ENCODE measurements around the gene PEMT. TPM values are rescaled to one million over a fixed set of nuclear protein-coding genes. Genes with fewer than 3 reads are reported as not detected.

PEMT gene
- total RNA-seq, 2 experiments from 2014 or later: 30.4 to 32.3 TPM

DNA sequence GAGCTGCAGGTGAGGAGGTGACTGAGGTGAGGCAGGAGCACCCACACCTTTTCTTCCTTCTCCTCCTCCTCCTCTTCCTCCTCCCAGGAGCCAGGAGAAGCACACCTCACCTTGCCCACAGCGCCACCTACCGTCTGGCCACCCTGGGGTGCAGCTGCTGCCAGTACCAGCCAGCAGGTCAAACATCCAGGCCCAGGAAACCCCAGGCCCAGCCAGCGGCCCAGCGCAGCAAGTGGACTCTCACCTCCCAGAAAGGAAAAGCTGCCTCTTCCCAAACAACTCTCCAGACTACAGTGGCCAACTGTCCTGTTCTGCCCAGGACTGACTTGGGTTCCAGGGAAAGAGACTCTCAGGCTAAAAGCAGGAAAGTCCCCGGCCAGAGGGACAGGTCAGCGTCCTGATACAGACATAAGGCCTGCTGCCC lies 22.7 kb downstream of the PEMT start:
- DNase-seq (peak; percentile 84), ATAC-seq (peak; percentile 71)
- intact Hi-C loops (cut with DNase I, micrococcal nuclease): loop anchor here (1.0 to 5.0 kb wide), 3 partner anchors 72 to 213 kb away; partner anchors contain the start of gene RASD1 (in 2 of the 2)
- H3K27me3 Mint-ChIP-seq: no peaks in the 10 kb centered on the region
- H3K4me1 Mint-ChIP-seq: no peaks in the 10 kb centered on the region
- H3K9me3 Mint-ChIP-seq (ENCODE audit: low read depth): no peaks in the 10 kb centered on the region
- no peaks in the 10 kb centered on the region for H3K36me3 Mint-ChIP-seq (ENCODE audit: low read depth)
- no peak overlapping the region for H3K27ac Mint-ChIP-seq
- ChIA-PET POLR2A (no interaction called here), CTCF (interaction anchor here (0.6 to 2.4 kb wide), 8 partner anchors 11 to 481 kb away, joined by 3 to 12 read pairs (median 4); partner anchors contain the start of gene PEMT)
- H3K4me3 Mint-ChIP-seq: no peak overlapping the region

- ATAC-seq: no peak
- ChIA-PET POLR2A (no interaction called here), CTCF (interaction anchor here (0.6 to 2.4 kb wide), 8 partner anchors 9 to 213 kb away, joined by 3 to 12 read pairs (median 4); no protein-coding TSS in a partner anchor)
- no peak overlapping the region for H3K4me3 Mint-ChIP-seq
- H3K27me3 Mint-ChIP-seq: no peaks in the 10 kb centered on the region
- H3K4me1 Mint-ChIP-seq: no peaks in the 10 kb centered on the region
- H3K36me3 Mint-ChIP-seq (ENCODE audit: low read depth): no peaks in the 10 kb centered on the region
- no peaks in the 10 kb centered on the region for H3K9me3 Mint-ChIP-seq (ENCODE audit: low read depth)
- DNase-seq: no peak
- no peak overlapping the region for H3K27ac Mint-ChIP-seq
- intact Hi-C loops (cut with DNase I, micrococcal nuclease): loop anchor here (1.0 to 5.0 kb wide), 3 partner anchors 71 to 212 kb away; partner anchors contain the start of gene RASD1 (in 2 of the 2)
Measured at GRCh38 chr17:17567631-17568030, 23.9 kb downstream of the PEMT start.

GRCh38 chr17:17566896-17567513 lies 24.5 kb downstream of the PEMT start:
- Mint-ChIP-seq H3K27me3 (no peaks in the 10 kb centered on the region), H3K4me1 (no peaks in the 10 kb centered on the region), H3K36me3 (ENCODE audit: low read depth) (no peaks in the 10 kb centered on the region), H3K9me3 (ENCODE audit: low read depth) (no peaks in the 10 kb centered on the region), H3K27ac (no peak overlapping the region), H3K4me3 (no peak overlapping the region)
- ChIA-PET CTCF (interaction anchor here (0.7 to 2.4 kb wide), 5 partner anchors 8 to 514 kb away, joined by 3 to 12 read pairs (median 4); no protein-coding TSS in a partner anchor), POLR2A (no interaction called here)
- DNase-seq: no peak
- intact Hi-C loops (cut with DNase I, micrococcal nuclease): loop anchor here in 1 of 2 experiments (5.0 kb wide), 1 partner anchor 210 kb away; no protein-coding TSS in a partner anchor
- ATAC-seq: no peak

GRCh38 chr17:17565471-17566339 lies 25.8 kb downstream of the PEMT start:
- H3K27me3 Mint-ChIP-seq: no peaks in the 10 kb centered on the region
- no peaks in the 10 kb centered on the region for H3K36me3 Mint-ChIP-seq (ENCODE audit: low read depth)
- H3K4me1 Mint-ChIP-seq: no peaks in the 10 kb centered on the region
- H3K9me3 Mint-ChIP-seq (ENCODE audit: low read depth): no peaks in the 10 kb centered on the region
- H3K27ac Mint-ChIP-seq: no peak overlapping the region
- H3K4me3 Mint-ChIP-seq: no peak overlapping the region
- ChIA-PET POLR2A (interaction anchor here (0.6 kb wide), 1 partner anchor 69 kb away, joined by 4 read pairs; the partner anchor contains the start of gene RASD1), CTCF (interaction anchor here (0.6 to 2.0 kb wide), 4 partner anchors 10 to 516 kb away, joined by 3 to 4 read pairs (median 4); no protein-coding TSS in a partner anchor)
- ATAC-seq: no peak
- DNase-seq: no peak
- intact Hi-C loops (cut with DNase I, micrococcal nuclease): loop anchor here in 1 of 2 experiments (5.0 kb wide), 1 partner anchor 208 kb away; no protein-coding TSS in a partner anchor

DNA sequence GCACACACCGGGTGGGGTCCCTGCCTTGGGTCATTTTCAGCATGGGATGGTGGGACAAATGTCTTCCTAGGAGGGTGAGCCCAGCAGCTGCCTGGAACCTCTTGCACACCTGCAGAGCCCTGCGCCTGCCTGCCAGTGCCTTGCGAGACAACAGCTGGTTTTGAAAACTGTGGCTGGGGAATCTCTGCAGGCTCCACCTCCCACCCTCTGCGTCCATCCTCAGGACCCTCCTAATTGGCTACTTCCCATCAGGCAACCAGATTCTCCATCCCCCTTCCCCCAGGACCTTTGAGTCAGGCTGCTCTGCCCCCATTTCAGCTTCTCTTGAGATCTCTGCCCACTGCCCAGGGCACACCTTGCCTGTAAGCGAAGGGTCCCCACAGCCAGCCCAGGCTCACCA lies 26.6 kb downstream of the PEMT start:
- no peak overlapping the region for H3K4me3 Mint-ChIP-seq
- ATAC-seq: no peak
- ChIA-PET POLR2A (interaction anchor here (0.6 kb wide), 1 partner anchor 68 kb away, joined by 4 read pairs; the partner anchor contains the start of gene RASD1), CTCF (interaction anchor here (2.0 kb wide), 1 partner anchor 68 kb away, joined by 4 read pairs; no protein-coding TSS in a partner anchor)
- H3K9me3 Mint-ChIP-seq (ENCODE audit: low read depth): no peaks in the 10 kb centered on the region
- H3K27me3 Mint-ChIP-seq: no peaks in the 10 kb centered on the region
- no peaks in the 10 kb centered on the region for H3K36me3 Mint-ChIP-seq (ENCODE audit: low read depth)
- intact Hi-C loops (cut with DNase I, micrococcal nuclease): loop anchor here in 1 of 2 experiments (5.0 kb wide), 1 partner anchor 208 kb away; no protein-coding TSS in a partner anchor
- no peak overlapping the region for H3K27ac Mint-ChIP-seq
- DNase-seq: no peak
- H3K4me1 Mint-ChIP-seq: no peaks in the 10 kb centered on the region

- ChIA-PET POLR2A (no interaction called here), CTCF (no interaction called here)
- Mint-ChIP-seq H3K27ac (no peak overlapping the region), H3K36me3 (ENCODE audit: low read depth) (no peaks in the 10 kb centered on the region), H3K4me1 (no peaks in the 10 kb centered on the region), H3K4me3 (no peak overlapping the region), H3K9me3 (ENCODE audit: low read depth) (no peaks in the 10 kb centered on the region), H3K27me3 (no peaks in the 10 kb centered on the region)
- no peak for DNase-seq
- no peak for ATAC-seq
- intact Hi-C loops (cut with DNase I, micrococcal nuclease): no loop called here
Measured at GRCh38 chr17:17564323-17564722, 27.2 kb downstream of the PEMT start.

DNA sequence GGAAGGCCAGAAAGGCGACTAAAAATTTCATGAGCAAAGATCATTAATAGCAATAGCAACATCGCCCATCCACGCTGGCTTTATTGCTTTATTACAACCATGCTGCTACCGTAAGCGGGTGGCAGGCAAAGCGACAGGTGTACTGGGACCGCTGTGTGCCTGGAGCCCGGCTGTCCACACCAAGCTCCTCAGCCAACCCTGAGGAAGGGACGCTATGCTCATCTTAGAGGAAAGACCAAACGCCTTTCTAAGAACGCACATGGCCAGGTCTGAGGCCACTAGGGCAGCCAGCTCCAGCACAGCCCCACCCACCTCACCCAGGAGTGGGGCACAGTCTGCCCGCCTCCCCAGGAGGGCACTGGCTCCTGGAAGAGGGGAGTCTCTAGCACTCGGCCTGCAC lies 28.0 kb downstream of the PEMT start:
- intact Hi-C loops (cut with DNase I, micrococcal nuclease): no loop called here
- DNase-seq (no peak), ATAC-seq (no peak)
- H3K9me3 Mint-ChIP-seq (ENCODE audit: low read depth): no peaks in the 10 kb centered on the region
- no peak overlapping the region for H3K4me3 Mint-ChIP-seq
- H3K36me3 Mint-ChIP-seq (ENCODE audit: low read depth): no peaks in the 10 kb centered on the region
- no peak overlapping the region for H3K27ac Mint-ChIP-seq
- H3K27me3 Mint-ChIP-seq: no peaks in the 10 kb centered on the region
- POLR2A ChIA-PET: no interaction called here
- H3K4me1 Mint-ChIP-seq: no peaks in the 10 kb centered on the region
- CTCF ChIA-PET: no interaction called here

GRCh38 chr17:17562146-17562511 lies 29.4 kb downstream of the PEMT start:
- Mint-ChIP-seq H3K4me1 (no peaks in the 10 kb centered on the region), H3K4me3 (no peak overlapping the region), H3K36me3 (ENCODE audit: low read depth) (no peaks in the 10 kb centered on the region), H3K9me3 (ENCODE audit: low read depth) (no peaks in the 10 kb centered on the region), H3K27ac (no peak overlapping the region), H3K27me3 (no peaks in the 10 kb centered on the region)
- intact Hi-C loops (cut with DNase I, micrococcal nuclease): no loop called here
- ATAC-seq (no peak), DNase-seq (no peak)
- CTCF ChIA-PET: no interaction called here
- POLR2A ChIA-PET: no interaction called here

DNA sequence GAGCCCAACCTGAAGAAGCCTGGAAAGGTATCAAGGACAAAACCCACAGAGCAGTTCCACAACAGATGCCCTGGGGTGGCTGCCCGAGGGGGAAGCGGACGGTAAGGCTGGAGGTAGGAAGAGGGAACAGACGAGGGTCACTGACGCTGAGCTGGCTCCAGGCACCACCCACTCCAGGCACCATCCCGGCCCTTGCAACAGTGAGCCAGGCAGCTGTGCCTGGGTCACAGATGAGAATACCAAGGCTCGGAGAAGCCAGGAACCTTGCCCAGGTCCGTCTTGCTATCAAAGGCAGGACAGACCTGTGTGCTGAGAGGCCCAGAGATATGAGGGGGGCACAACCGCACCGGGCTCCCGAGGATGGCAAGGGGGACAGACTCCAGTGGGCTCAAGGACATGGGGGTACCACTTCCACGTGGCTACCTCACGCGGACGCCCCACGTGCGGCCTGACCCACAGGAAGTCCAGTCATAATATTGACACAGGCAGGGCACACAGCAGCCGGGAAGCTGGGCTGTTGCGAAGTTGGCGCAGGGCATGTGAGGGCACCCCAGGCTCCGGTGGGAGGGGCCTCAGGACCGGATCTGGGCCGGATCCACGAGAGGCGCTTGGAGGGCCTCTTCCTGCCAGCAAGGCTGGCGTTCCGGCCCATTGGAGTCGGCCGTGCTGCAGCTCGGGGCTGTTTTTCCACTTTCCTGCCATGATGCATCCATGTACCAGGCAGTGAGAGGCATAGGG lies 29.9 kb downstream of the PEMT start:
- Mint-ChIP-seq H3K27me3 (no peaks in the 10 kb centered on the region), H3K4me1 (no peaks in the 10 kb centered on the region), H3K9me3 (ENCODE audit: low read depth) (no peaks in the 10 kb centered on the region), H3K36me3 (ENCODE audit: low read depth) (no peaks in the 10 kb centered on the region), H3K4me3 (no peak overlapping the region), H3K27ac (no peak overlapping the region)
- ChIA-PET CTCF (no interaction called here), POLR2A (no interaction called here)
- ATAC-seq (no peak), DNase-seq (no peak)
- intact Hi-C loops (cut with DNase I, micrococcal nuclease): no loop called here

GRCh38 chr17:17560975-17561374 lies 30.5 kb downstream of the PEMT start:
- ChIA-PET CTCF (interaction anchor here (0.7 kb wide), 1 partner anchor 1137 kb away, joined by 4 read pairs; no protein-coding TSS in a partner anchor), POLR2A (no interaction called here)
- intact Hi-C loops (cut with DNase I, micrococcal nuclease): no loop called here
- ATAC-seq: no peak
- Mint-ChIP-seq H3K27me3 (no peaks in the 10 kb centered on the region), H3K36me3 (ENCODE audit: low read depth) (no peaks in the 10 kb centered on the region), H3K27ac (no peak overlapping the region), H3K4me3 (no peak overlapping the region), H3K4me1 (no peaks in the 10 kb centered on the region), H3K9me3 (ENCODE audit: low read depth) (no peaks in the 10 kb centered on the region)
- DNase-seq: no peak

- CTCF ChIA-PET: interaction anchor here (0.7 kb wide), 1 partner anchor 1136 kb away, joined by 4 read pairs; no protein-coding TSS in a partner anchor
- no peak overlapping the region for H3K4me3 Mint-ChIP-seq
- H3K27me3 Mint-ChIP-seq: no peaks in the 10 kb centered on the region
- POLR2A ChIA-PET: no interaction called here
- H3K36me3 Mint-ChIP-seq (ENCODE audit: low read depth): no peaks in the 10 kb centered on the region
- no peaks in the 10 kb centered on the region for H3K4me1 Mint-ChIP-seq
- ATAC-seq (no peak), DNase-seq (no peak)
- H3K27ac Mint-ChIP-seq: no peak overlapping the region
- intact Hi-C loops (cut with DNase I, micrococcal nuclease): no loop called here
- no peaks in the 10 kb centered on the region for H3K9me3 Mint-ChIP-seq (ENCODE audit: low read depth)
Measured at GRCh38 chr17:17560167-17560566, 31.3 kb downstream of the PEMT start.

Data from activated CD4-positive, alpha-beta T cell treated with anti-CD3 and anti-CD28 coated beads for 36 hours (primary cell).